ENCODE data around the gene DLGAP1. TPM values are rescaled to one million over a fixed set of nuclear protein-coding genes. Genes with fewer than 3 reads are reported as not detected.

DLGAP1 gene
- total and polyA plus RNA-seq, 2 of the 13 experiments (the other 11 are each of a cell fraction or from before 2014, with no cell fraction given), result 0.01 TPM; not detected in 1

DNA sequence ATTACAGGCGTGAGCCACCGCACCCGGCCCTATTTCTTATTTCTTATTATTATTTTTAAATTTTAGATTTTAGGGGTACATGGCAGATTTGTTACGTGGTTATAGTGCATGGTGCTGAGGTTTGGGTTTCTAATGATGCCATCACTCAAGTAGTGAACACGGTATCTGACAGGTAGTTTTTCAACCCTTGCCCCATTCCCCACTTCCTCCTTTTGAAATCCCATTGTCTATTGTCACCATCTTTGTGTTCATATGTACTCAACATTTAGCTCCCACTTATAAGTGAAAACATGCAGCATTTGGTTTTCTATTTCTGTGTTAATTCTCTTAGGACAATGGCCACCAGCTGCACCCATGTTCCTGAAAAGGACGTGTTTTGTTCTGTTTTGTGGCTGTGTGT lies 965.6 kb downstream of the DLGAP1 start:
- BruUV-seq (replicated peaks), result no TSS peak

More for the DNA sequence above, 965.6 kb downstream of the DLGAP1 start:
- in situ Hi-C loops (cut with HindIII; ENCODE audit: extremely low pct_ligation_motif_present, low pct_unique_long_range_greater_than_20kb) (loop anchor here (25.0 kb wide), 1 partner anchor 102 kb away; no protein-coding TSS in a partner anchor), intact Hi-C loops (cut with micrococcal nuclease; ENCODE audit: unreplicated experiment) (no loop called here)
- FAIRE-seq, result no peak
- H3K27ac ChIP-seq (ENCODE audit: extremely low read length, insufficient read depth, low read length), result no peak overlapping the region
- H3K27me3 ChIP-seq (ENCODE audit: control insufficient read depth in 1 of 2, insufficient read depth in 2 of 2, low read length in 2 of 2), result no peaks in the 10 kb centered on the region; a peak in 2 of 5 replicates
- H3K36me3 ChIP-seq (replicated peaks in 1 of 2; ENCODE audit: control insufficient read depth in 1 of 2, insufficient read depth in 2 of 2, low read length in 2 of 2), result no peaks in the 10 kb centered on the region
- CTCF ChIA-PET (ENCODE audit: low intra/inter-chr PET ratio, low total read pairs), result no interaction called here
- H3K4me1 ChIP-seq (ENCODE audit: insufficient read depth, low read length), result peaks cover 6% of the 10 kb centered on the region; the same call in 1 of the 2 replicates
- H3K9ac ChIP-seq (ENCODE audit: insufficient read depth, low read depth, low read length), result no peak overlapping the region
- no peaks in the 10 kb centered on the region for H3K9me3 ChIP-seq (ENCODE audit: low read length)
- POLR2A ChIA-PET, result no interaction called here
- no peaks in the 10 kb centered on the region for H3K79me2 ChIP-seq (ENCODE audit: insufficient read depth, low read length)
- no peak overlapping the region for H3K4me2 ChIP-seq (ENCODE audit: low read depth, low read length)
- H3K4me3 ChIP-seq (replicated peaks in 1 of 3; ENCODE audit: insufficient read depth in 1 of 3, low read depth in 2 of 3, low read length in 3 of 3), result no peak overlapping the region
- TF ChIP-seq TCF7L2 (IDR thresholded peaks at IDR 0.05; ENCODE audit: low read depth, low read length) (no peak), ZZZ3 (CRISPR knock-in tag; IDR thresholded peaks at IDR 0.05; ENCODE audit: borderline replicate concordance) (no peak), NR3C1 (CRISPR knock-in tag; IDR thresholded peaks at IDR 0.05) (no peak), TFDP2 (CRISPR knock-in tag; IDR thresholded peaks at IDR 0.05) (no peak), ZNF589 (CRISPR knock-in tag; conservative IDR thresholded peaks at IDR 0.05) (no peak), MATR3 (CRISPR knock-in tag; IDR thresholded peaks at IDR 0.05) (no peak), NR2F2 (IDR thresholded peaks at IDR 0.05; ENCODE audit: borderline replicate concordance, low read depth) (no peak), KAT7 (CRISPR knock-in tag; IDR thresholded peaks at IDR 0.05; ENCODE audit: borderline replicate concordance) (no peak), ATF4 (CRISPR knock-in tag; IDR thresholded peaks at IDR 0.05) (no peak)
- TF ChIP-seq, protein P1, sequence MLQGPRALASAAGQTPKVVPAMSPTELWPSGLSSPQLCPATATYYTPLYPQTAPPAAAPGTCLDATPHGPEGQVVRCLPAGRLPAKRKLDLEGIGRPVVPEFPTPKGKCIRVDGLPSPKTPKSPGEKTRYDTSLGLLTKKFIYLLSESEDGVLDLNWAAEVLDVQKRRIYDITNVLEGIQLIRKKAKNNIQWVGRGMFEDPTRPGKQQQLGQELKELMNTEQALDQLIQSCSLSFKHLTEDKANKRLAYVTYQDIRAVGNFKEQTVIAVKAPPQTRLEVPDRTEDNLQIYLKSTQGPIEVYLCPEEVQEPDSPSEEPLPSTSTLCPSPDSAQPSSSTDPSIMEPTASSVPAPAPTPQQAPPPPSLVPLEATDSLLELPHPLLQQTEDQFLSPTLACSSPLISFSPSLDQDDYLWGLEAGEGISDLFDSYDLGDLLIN (CRISPR knock-in tag; IDR thresholded peaks at IDR 0.05; ENCODE audit: borderline replicate concordance), result no peak
- DNase-seq (ENCODE audit: low spot score), result no peak
- WGBS (ENCODE audit: low lambda C conversion rate), result 60% methylated on average over 6 of the region's 6 CpGs
- H2AFZ ChIP-seq (ENCODE audit: low read length), result no peak overlapping the region
- H4K20me1 ChIP-seq (ENCODE audit: insufficient read depth, low read length), result no peaks in the 10 kb centered on the region
- no peak for ATAC-seq

All from HepG2 (cell line).